Esophagus muscularis mucosa (tissue), 4 donors: ENCODE measurements around the gene SAMMSON. TPM values are rescaled to one million over a fixed set of nuclear protein-coding genes. Genes with fewer than 3 reads are reported as not detected.

Experiments used
- DNase-seq: peaks from one replicate; pipeline ENCODE4 v3.0.0-alpha.2; 2017; ENCODE audit errors: extremely low spot score
- H3K27ac ChIP-seq, 4 donors: fragments of 200-600 bp; sonication (generic); replicated peaks in 1 of 4; 1 replicate in 3 of 4; 2 replicates in 1 of 4; pipeline ENCODE4 v1.5.1; 2016 to 2019; ENCODE audit warnings: mild to moderate bottlenecking in 1 of 4
- H3K27me3 ChIP-seq, 4 donors: fragments of 200-600 bp; sonication (generic); one replicate each; pipeline versions ENCODE4 v1.5.1 to v1.6.0; 2016 to 2019
- H3K36me3 ChIP-seq, 4 donors: fragments of 200-600 bp; sonication (generic); one replicate each; pipeline ENCODE4 v1.5.1; 2016 to 2019
- H3K4me1 ChIP-seq, 4 donors: fragments of 200-600 bp; sonication (generic); one replicate each; pipeline ENCODE4 v1.5.1; 2016 to 2019
- H3K4me3 ChIP-seq, 4 donors: fragments of 200-600 bp; sonication (generic); 1 replicate in 2 of 4; 2 replicates in 2 of 4; pipeline ENCODE4 v1.5.1; 2016 to 2019; ENCODE audit warnings: mild to moderate bottlenecking in 4 of 4, moderate library complexity in 1 of 4
- H3K9me3 ChIP-seq, 4 donors: fragments of 200-600 bp; sonication (generic); 1 replicate in 3 of 4; 2 replicates in 1 of 4; pipeline ENCODE4 v1.5.1; 2016 to 2019
- EP300 ChIP-seq: sonication (generic); formaldehyde crosslinking; IDR thresholded peaks from one replicate; pipeline ENCODE4 v1.6.1; 2017; ENCODE audit warnings: antibody characterized with exemption
- POLR2A ChIP-seq: fragments of 450-650 bp; IDR thresholded peaks from one replicate; pipeline ENCODE4 v1.6.1; 2017; ENCODE audit warnings: antibody characterized with exemption, moderate library complexity, mild to moderate bottlenecking, low read depth
- POLR2AphosphoS5 ChIP-seq, 2 donors: sonication (generic); formaldehyde crosslinking; IDR thresholded peaks; one replicate each; pipeline ENCODE4 v1.6.1; 2017; ENCODE audit warnings: antibody characterized with exemption in 2 of 2
- WGBS: methylation state at CpG from one replicate; pipeline ENCODE4 v1.1.5; 2018; 5-methylcytosine and 5-hydroxymethylcytosine counted together
- intact Hi-C: fragments of 100-400 bp; cut with DNase I; formaldehyde crosslinking; loops from one replicate; pipeline ENCODE4 v1.15.1; 2023
- total RNA-seq, 4 donors: library from RNA; depleted of rRNA; stranded (reverse); fragments of >200 nt; gene quantifications; one replicate each; pipeline versions ENCODE4 v1.1.0 to v1.2.1, GENCODE V29; 2016
- TF ChIP-seq, protein P1 (sequence below), 3 experiments: fragments of 200-600 bp in 2 of 3; fragments of 450-650 bp in 1 of 3; sonication (generic) in 2 of 3; IDR thresholded peaks; one replicate each; pipeline ENCODE4 v1.5.1; 2017 to 2019; ENCODE audit warnings: antibody characterized with exemption in 3 of 3, mild to moderate bottlenecking in 2 of 3, moderate library complexity in 1 of 3

The SAMMSON gene
- total RNA-seq, 4 donors from 2014 or later, result 1.5 to 4.2 (median 2.5) TPM

DNA sequence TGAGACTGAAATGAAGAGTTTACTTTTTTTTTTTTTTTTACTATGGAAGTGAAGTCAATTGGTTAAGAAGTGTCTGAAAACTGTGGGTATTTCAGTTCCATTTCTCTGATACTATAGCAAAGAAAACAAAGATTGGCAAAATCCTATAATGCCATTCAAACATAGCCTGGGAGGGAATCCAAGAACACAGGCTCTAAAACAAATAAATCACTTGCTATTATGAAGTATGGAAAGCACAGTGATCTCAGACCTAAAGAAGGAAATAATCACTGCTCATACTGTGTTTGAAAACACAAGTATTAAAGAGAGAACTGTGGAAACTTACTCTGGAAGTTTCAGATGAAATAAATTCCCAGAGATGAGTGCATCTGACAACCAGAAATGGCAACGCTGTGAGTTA lies 12.0 kb downstream of the SAMMSON start:
- Histone ChIP-seq H3K4me3 (no peak overlapping the region), H3K36me3 (no peaks in the 10 kb centered on the region), H3K27me3 (no peaks in the 10 kb centered on the region), H3K9me3 (no peaks in the 10 kb centered on the region), H3K27ac (peak overlapping the region; percentile 20 to 69 (median 56)), H3K4me1 (peaks cover 0 to 18% (median 12%) of the 10 kb centered on the region in 4 donors)
- no peak for DNase-seq
- no peak for TF ChIP-seq POLR2AphosphoS5 (IDR thresholded peaks at IDR 0.05)
- no peak for TF ChIP-seq EP300
- TF ChIP-seq, protein P1, sequence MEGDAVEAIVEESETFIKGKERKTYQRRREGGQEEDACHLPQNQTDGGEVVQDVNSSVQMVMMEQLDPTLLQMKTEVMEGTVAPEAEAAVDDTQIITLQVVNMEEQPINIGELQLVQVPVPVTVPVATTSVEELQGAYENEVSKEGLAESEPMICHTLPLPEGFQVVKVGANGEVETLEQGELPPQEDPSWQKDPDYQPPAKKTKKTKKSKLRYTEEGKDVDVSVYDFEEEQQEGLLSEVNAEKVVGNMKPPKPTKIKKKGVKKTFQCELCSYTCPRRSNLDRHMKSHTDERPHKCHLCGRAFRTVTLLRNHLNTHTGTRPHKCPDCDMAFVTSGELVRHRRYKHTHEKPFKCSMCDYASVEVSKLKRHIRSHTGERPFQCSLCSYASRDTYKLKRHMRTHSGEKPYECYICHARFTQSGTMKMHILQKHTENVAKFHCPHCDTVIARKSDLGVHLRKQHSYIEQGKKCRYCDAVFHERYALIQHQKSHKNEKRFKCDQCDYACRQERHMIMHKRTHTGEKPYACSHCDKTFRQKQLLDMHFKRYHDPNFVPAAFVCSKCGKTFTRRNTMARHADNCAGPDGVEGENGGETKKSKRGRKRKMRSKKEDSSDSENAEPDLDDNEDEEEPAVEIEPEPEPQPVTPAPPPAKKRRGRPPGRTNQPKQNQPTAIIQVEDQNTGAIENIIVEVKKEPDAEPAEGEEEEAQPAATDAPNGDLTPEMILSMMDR (IDR thresholded peaks at IDR 0.05), result no peak
- TF ChIP-seq POLR2A, result no peak
- WGBS, result 18% methylated on average over 1 of the region's 1 CpG
- intact Hi-C loops, result no loop called here

- no peak overlapping the region for H3K4me3 ChIP-seq
- no peaks in the 10 kb centered on the region for H3K36me3 ChIP-seq
- no peak for DNase-seq
- 43% methylated on average over 3 of the region's 3 CpGs for WGBS
- intact Hi-C loops, result no loop called here
- no peaks in the 10 kb centered on the region for H3K27me3 ChIP-seq
- TF ChIP-seq POLR2AphosphoS5 (IDR thresholded peaks at IDR 0.05) (no peak), EP300 (no peak), POLR2A (no peak)
- TF ChIP-seq, protein P1 (IDR thresholded peaks at IDR 0.05), result no peak
- H3K4me1 ChIP-seq, result peaks cover 0 to 6% (median 0%) of the 10 kb centered on the region in 4 donors
- no peak overlapping the region for H3K27ac ChIP-seq
- no peaks in the 10 kb centered on the region for H3K9me3 ChIP-seq
Measured at GRCh38 chr3:70020906-70021660, 21.6 kb downstream of the SAMMSON start.

- DNase-seq, result no peak
- intact Hi-C loops, result no loop called here
Measured at GRCh38 chr3:70028361-70028760, 28.8 kb downstream of the SAMMSON start.

DNA sequence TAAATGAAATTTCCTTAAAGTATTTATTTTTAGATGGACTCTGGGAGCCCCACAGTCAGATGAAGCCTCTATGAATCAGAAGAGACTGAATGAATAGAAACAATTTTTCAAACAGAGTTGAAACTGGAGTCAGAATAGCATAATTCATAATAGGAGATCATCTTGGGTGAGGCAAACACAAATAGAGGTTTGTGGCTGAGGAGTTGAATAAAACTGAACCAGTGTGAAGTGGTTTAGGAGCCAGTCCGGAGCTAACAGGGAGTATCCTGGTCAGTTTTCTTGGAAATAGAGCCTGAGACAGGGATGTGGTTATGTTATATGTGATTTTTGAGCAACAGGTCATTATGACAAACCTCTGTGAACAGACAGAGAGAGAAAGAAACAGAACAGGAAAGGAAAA lies 39.2 kb downstream of the SAMMSON start:
- intact Hi-C loops, result no loop called here
- no peak overlapping the region for H3K27ac ChIP-seq
- WGBS, result 64% methylated on average over 1 of the region's 1 CpG

More at GRCh38 chr3:70028361-70028760, 28.8 kb downstream of the SAMMSON start:
- no peaks in the 10 kb centered on the region for H3K4me1 ChIP-seq
- TF ChIP-seq POLR2A, result no peak
- TF ChIP-seq, protein P1 (IDR thresholded peaks at IDR 0.05), result no peak
- no peak for TF ChIP-seq EP300
- TF ChIP-seq POLR2AphosphoS5 (IDR thresholded peaks at IDR 0.05), result no peak
- no peaks in the 10 kb centered on the region for H3K9me3 ChIP-seq
- no peak overlapping the region for H3K27ac ChIP-seq
- no peaks in the 10 kb centered on the region for H3K27me3 ChIP-seq
- H3K36me3 ChIP-seq, result no peaks in the 10 kb centered on the region
- no peak overlapping the region for H3K4me3 ChIP-seq

DNA sequence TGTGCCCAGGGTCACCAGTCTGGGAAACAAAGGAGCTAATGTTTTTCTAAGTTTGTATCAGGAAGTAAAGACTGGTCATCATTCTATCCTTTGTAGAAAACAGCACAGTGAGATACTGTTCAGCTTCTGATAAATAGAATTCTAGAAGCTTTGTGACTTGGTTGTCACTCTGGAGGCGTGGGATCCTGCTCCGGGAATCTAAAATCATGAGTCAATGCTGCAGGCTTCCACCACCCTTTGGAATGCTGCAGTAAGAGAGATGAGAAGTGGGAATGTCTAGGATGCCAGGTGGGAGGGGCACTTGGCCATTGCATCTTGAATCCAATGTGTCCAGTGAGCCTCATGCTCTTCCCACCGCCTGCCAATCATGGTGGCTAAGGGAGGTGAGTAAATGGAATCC lies 40.9 kb downstream of the SAMMSON start:
- H3K9me3 ChIP-seq, result no peaks in the 10 kb centered on the region
- intact Hi-C loops, result no loop called here
- H3K27me3 ChIP-seq, result no peaks in the 10 kb centered on the region
- TF ChIP-seq EP300 (no peak), POLR2AphosphoS5 (IDR thresholded peaks at IDR 0.05) (no peak), POLR2A (no peak)
- TF ChIP-seq, protein P1 (IDR thresholded peaks at IDR 0.05), result no peak
- 76% methylated on average over 3 of the region's 3 CpGs for WGBS
- no peak overlapping the region for H3K27ac ChIP-seq
- H3K4me1 ChIP-seq, result no peaks in the 10 kb centered on the region
- no peak for DNase-seq
- no peak overlapping the region for H3K4me3 ChIP-seq
- H3K36me3 ChIP-seq, result no peaks in the 10 kb centered on the region

More for the DNA sequence above, 39.2 kb downstream of the SAMMSON start:
- Histone ChIP-seq H3K36me3 (no peaks in the 10 kb centered on the region), H3K9me3 (no peaks in the 10 kb centered on the region), H3K27me3 (no peaks in the 10 kb centered on the region), H3K4me1 (no peaks in the 10 kb centered on the region), H3K4me3 (no peak overlapping the region)
- DNase-seq, result no peak
- no peak for TF ChIP-seq EP300
